ENCODE data around the gene NCBP2.

DNA sequence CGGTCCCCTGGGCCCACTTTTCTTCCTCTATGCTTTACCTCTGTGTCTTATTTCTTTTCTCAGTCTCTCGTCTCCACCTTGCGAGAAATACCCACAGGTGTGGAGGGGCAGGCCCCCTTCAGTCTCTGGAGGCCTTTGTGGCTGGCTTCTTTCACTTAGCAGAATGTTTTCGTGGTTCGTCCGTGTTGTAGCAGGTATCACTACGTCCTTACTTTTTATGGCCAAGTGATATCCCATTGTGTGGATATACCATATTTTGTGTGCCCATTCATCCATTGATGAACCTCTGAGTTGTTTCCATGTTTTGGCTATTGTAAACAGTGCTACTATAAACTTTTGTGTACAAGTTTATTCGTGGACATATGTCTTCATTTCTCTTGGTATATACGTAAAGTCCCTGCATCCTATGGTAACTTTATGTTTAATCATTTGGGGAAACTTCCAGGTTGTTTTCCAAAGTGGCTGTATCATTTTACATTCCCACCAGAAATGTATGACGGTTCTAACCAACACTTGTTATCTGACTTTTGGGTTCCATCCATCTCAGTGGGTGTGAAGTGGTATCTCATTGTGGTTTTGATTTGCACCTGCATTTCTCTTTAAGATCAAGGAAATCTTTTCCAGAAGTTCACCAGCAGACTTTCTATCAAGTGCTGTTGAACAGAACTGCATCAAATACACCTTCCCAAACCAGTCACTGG, 20.8 kb upstream of the NCBP2 start:
- TF ChIP-seq POLR2AphosphoS5 (IDR thresholded peaks at IDR 0.05) (no peak), TAF1 (IDR thresholded peaks at IDR 0.05; ENCODE audit: low read depth) (no peak)
- TF ChIP-seq, protein P1, sequence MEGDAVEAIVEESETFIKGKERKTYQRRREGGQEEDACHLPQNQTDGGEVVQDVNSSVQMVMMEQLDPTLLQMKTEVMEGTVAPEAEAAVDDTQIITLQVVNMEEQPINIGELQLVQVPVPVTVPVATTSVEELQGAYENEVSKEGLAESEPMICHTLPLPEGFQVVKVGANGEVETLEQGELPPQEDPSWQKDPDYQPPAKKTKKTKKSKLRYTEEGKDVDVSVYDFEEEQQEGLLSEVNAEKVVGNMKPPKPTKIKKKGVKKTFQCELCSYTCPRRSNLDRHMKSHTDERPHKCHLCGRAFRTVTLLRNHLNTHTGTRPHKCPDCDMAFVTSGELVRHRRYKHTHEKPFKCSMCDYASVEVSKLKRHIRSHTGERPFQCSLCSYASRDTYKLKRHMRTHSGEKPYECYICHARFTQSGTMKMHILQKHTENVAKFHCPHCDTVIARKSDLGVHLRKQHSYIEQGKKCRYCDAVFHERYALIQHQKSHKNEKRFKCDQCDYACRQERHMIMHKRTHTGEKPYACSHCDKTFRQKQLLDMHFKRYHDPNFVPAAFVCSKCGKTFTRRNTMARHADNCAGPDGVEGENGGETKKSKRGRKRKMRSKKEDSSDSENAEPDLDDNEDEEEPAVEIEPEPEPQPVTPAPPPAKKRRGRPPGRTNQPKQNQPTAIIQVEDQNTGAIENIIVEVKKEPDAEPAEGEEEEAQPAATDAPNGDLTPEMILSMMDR (IDR thresholded peaks at IDR 0.05; ENCODE audit: poor library complexity, severe bottlenecking), result no peak
